Neural progenitor cell (in vitro differentiated cells): ENCODE measurements around the gene AOX1. TPM values are rescaled to one million over a fixed set of nuclear protein-coding genes. Genes with fewer than 3 reads are reported as not detected.

Experiments
- DNase-seq: peaks from one replicate; pipeline ENCODE4 v3.0.0-alpha.2; 2016; ENCODE audit warnings: low spot score
- H2AFZ ChIP-seq: fragments of 200-600 bp; sonication (generic); replicated peaks from 2 replicates; pipeline ENCODE4 v1.6.1; 2016; ENCODE audit warnings: antibody characterized with exemption
- H3F3A ChIP-seq: fragments of 200-600 bp; sonication (generic); 2 replicates; pipeline ENCODE4 v1.6.1; 2016; ENCODE audit warnings: antibody characterized with exemption, low read depth
- H3K27ac ChIP-seq: fragments of 200-600 bp; sonication (generic); 2 replicates; pipeline ENCODE4 v1.5.1; 2016; ENCODE audit warnings: mild to moderate bottlenecking
- H3K27me3 ChIP-seq: fragments of 200-600 bp; sonication (generic); 2 replicates; pipeline ENCODE4 v1.6.1; 2016; ENCODE audit warnings: mild to moderate bottlenecking, moderate library complexity
- H3K36me3 ChIP-seq: fragments of 200-600 bp; sonication (generic); 2 replicates; pipeline ENCODE4 v1.5.1; 2016
- H3K4me1 ChIP-seq: fragments of 200-600 bp; sonication (generic); 2 replicates; pipeline ENCODE4 v1.6.1; 2016; ENCODE audit warnings: mixed run types
- H3K4me2 ChIP-seq: fragments of 200-600 bp; sonication (generic); 2 replicates; pipeline ENCODE4 v1.6.1; 2016
- H3K4me3 ChIP-seq: fragments of 200-600 bp; sonication (generic); 2 replicates; pipeline ENCODE4 v1.5.1; 2016
- H3K79me2 ChIP-seq: fragments of 200-600 bp; sonication (generic); 2 replicates; pipeline ENCODE4 v1.6.1; 2016; ENCODE audit warnings: low read depth
- H3K9ac ChIP-seq: fragments of 200-600 bp; sonication (generic); 2 replicates; pipeline ENCODE4 v1.6.1; 2016
- H3K9me3 ChIP-seq: fragments of 200-600 bp; sonication (generic); 2 replicates; pipeline ENCODE4 v1.5.1; 2016; ENCODE audit warnings: low read depth
- H4K20me1 ChIP-seq: fragments of 200-600 bp; sonication (generic); 2 replicates; pipeline ENCODE4 v1.6.1; 2016; ENCODE audit warnings: low read depth
- H3K27ac Mint-ChIP-seq: 3 replicates; pipeline ENCODE4 v1.8.0; 2021; ENCODE audit warnings: mixed read lengths
- H3K27me3 Mint-ChIP-seq: 2 replicates; pipeline ENCODE4 v1.8.0; 2022; ENCODE audit warnings: low read depth, mild to moderate bottlenecking, inconsistent platforms, moderate library complexity, mixed read lengths; ENCODE audit not compliant: insufficient read depth
- H3K36me3 Mint-ChIP-seq: 3 replicates; pipeline ENCODE4 v1.8.0; 2021; ENCODE audit warnings: mixed read lengths
- H3K4me1 Mint-ChIP-seq: 3 replicates; pipeline ENCODE4 v1.8.0; 2021; ENCODE audit warnings: mixed read lengths
- H3K4me3 Mint-ChIP-seq: 3 replicates; pipeline ENCODE4 v1.8.0; 2021; ENCODE audit warnings: mild to moderate bottlenecking, moderate library complexity, mixed read lengths
- H3K9me3 Mint-ChIP-seq: 3 replicates; pipeline ENCODE4 v1.8.0; 2020; ENCODE audit warnings: mixed read lengths
- EZH2 ChIP-seq: fragments of 200-600 bp; sonication (generic); IDR thresholded peaks from 2 replicates; pipeline ENCODE4 v1.6.1; 2017; ENCODE audit warnings: antibody characterized with exemption, mild to moderate bottlenecking, moderate library complexity
- EZH2phosphoT487 ChIP-seq: fragments of 200-600 bp; sonication (generic); IDR thresholded peaks from 2 replicates; pipeline ENCODE4 v1.6.1; 2017; ENCODE audit warnings: antibody characterized with exemption
- total RNA-seq: library from RNA; depleted of rRNA; stranded (reverse); fragments of >200 nt; gene quantifications from 2 replicates; pipeline ENCODE4 v1.2.3, GENCODE V29; 2015; ENCODE audit warnings: low replicate concordance
- TF ChIP-seq, protein P1 (sequence below): fragments of 200-600 bp; sonication (generic); IDR thresholded peaks from 2 replicates; pipeline ENCODE4 v1.5.1; 2017; ENCODE audit warnings: antibody characterized with exemption, mild to moderate bottlenecking

AOX1 gene
- total RNA-seq, 1 donor from 2014 or later: 6.2 TPM

DNA sequence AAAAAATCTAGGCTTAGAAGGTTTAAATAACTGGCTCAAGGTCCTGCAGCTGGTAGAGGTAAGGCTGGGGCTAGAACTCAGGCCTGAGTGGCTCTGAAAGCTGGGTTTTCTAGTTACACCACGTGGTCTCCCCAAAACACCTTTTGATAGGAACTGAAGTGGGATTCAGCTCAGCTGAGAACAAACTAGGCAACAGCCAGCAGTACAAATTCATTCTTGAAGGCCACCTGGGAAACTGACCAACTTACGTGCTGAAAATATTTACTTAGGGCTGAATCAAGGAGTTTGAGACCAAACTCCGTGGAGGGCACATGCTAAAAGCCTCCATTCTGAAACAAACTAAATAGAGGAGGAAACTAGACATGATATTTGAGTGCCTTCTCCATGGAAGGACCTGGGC lies 67.2 kb downstream of the AOX1 start:
- no peaks in the 10 kb centered on the region for H4K20me1 ChIP-seq
- Mint-ChIP-seq H3K4me3 (no peak overlapping the region), H3K27me3 (no peaks in the 10 kb centered on the region), H3K27ac (no peak overlapping the region), H3K36me3 (no peaks in the 10 kb centered on the region), H3K4me1 (peaks cover 10% of the 10 kb centered on the region), H3K9me3 (no peaks in the 10 kb centered on the region)
- no peak overlapping the region for H2AFZ ChIP-seq
- no peaks in the 10 kb centered on the region for H3K36me3 ChIP-seq
- no peaks in the 10 kb centered on the region for H3K9me3 ChIP-seq
- no peak for TF ChIP-seq EZH2
- TF ChIP-seq EZH2phosphoT487: no peak
- TF ChIP-seq, protein P1, sequence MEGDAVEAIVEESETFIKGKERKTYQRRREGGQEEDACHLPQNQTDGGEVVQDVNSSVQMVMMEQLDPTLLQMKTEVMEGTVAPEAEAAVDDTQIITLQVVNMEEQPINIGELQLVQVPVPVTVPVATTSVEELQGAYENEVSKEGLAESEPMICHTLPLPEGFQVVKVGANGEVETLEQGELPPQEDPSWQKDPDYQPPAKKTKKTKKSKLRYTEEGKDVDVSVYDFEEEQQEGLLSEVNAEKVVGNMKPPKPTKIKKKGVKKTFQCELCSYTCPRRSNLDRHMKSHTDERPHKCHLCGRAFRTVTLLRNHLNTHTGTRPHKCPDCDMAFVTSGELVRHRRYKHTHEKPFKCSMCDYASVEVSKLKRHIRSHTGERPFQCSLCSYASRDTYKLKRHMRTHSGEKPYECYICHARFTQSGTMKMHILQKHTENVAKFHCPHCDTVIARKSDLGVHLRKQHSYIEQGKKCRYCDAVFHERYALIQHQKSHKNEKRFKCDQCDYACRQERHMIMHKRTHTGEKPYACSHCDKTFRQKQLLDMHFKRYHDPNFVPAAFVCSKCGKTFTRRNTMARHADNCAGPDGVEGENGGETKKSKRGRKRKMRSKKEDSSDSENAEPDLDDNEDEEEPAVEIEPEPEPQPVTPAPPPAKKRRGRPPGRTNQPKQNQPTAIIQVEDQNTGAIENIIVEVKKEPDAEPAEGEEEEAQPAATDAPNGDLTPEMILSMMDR: no peak
- H3K27ac ChIP-seq: no peak overlapping the region
- peaks cover 13% of the 10 kb centered on the region for H3K4me1 ChIP-seq
- H3K9ac ChIP-seq: no peak overlapping the region
- H3K4me2 ChIP-seq: no peak overlapping the region
- DNase-seq: no peak
- H3K27me3 ChIP-seq: no peaks in the 10 kb centered on the region
- H3F3A ChIP-seq: no peaks in the 10 kb centered on the region
- H3K79me2 ChIP-seq: no peaks in the 10 kb centered on the region
- H3K4me3 ChIP-seq: no peak overlapping the region

DNA sequence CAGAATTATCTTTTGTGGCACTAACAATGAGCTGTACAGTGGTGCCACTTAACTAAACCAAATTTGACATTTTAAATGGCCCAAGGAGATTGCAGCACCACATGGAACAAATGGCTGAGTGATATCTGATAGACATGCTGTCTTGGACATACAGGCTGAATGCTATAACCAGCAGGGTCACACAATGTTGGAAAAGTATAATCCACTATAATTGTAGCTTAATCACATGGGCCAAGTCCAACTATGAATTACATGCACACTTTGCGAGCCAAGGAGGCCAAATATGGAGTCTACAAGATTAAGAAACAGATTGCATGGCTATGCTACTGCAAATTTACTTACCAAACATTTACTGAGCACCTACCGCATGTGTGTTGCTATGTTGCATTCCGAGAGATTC lies 69.0 kb downstream of the AOX1 start:
- Histone ChIP-seq H3K4me2 (no peak overlapping the region), H3K79me2 (no peaks in the 10 kb centered on the region), H3K27ac (no peak overlapping the region), H3K27me3 (no peaks in the 10 kb centered on the region), H2AFZ (no peak overlapping the region), H3K9me3 (no peaks in the 10 kb centered on the region), H3K4me1 (no peaks in the 10 kb centered on the region), H4K20me1 (no peaks in the 10 kb centered on the region), H3K36me3 (no peaks in the 10 kb centered on the region), H3F3A (no peaks in the 10 kb centered on the region), H3K9ac (no peak overlapping the region), H3K4me3 (no peak overlapping the region)
- TF ChIP-seq, protein P1: no peak
- TF ChIP-seq EZH2phosphoT487 (no peak), EZH2 (no peak)
- Mint-ChIP-seq H3K27ac (no peak overlapping the region), H3K36me3 (no peaks in the 10 kb centered on the region), H3K9me3 (no peaks in the 10 kb centered on the region), H3K4me3 (no peak overlapping the region), H3K27me3 (no peaks in the 10 kb centered on the region), H3K4me1 (no peaks in the 10 kb centered on the region)
- no peak for DNase-seq

DNA sequence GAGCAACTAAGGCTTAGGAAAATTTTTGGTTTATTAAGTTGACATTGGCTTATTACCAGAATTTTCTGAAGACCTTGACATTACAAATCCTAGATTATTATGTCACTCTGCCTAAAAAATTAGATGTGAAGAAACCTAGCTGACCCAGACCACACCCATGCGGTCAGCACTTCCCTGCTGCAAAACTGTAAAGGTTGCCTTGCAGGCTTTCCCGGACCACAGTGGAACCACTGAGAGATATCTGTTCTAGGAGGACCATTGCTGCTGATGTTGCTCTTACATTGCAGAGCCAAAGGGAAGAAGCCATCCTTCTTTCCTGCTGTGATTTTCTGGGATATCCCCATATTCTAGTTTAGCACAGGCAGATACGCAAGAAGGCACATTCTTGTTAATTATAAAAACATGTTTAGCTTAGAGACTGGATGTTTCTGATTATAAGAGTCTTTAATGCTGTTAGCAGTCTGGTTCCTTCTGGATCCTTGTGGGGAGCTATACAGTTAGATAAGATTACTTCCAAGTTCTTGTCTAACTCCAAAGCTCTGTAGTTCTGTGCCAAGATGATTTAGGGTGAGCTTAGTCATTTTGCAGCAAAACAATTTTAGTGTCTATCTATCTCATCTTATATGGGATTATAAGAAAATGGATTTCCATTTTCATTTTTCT lies 70.2 kb downstream of the AOX1 start:
- H3K9me3 Mint-ChIP-seq: no peaks in the 10 kb centered on the region
- H3K27ac ChIP-seq: no peak overlapping the region
- H3K9ac ChIP-seq: no peak overlapping the region
- no peak overlapping the region for H3K4me3 Mint-ChIP-seq
- H3K36me3 Mint-ChIP-seq: no peaks in the 10 kb centered on the region
- H3K4me1 Mint-ChIP-seq: no peaks in the 10 kb centered on the region
- no peaks in the 10 kb centered on the region for H3K36me3 ChIP-seq
- H3K27me3 Mint-ChIP-seq: no peaks in the 10 kb centered on the region
- H3K27me3 ChIP-seq: no peaks in the 10 kb centered on the region
- no peaks in the 10 kb centered on the region for H3K79me2 ChIP-seq
- DNase-seq: no peak
- H3K4me1 ChIP-seq: no peaks in the 10 kb centered on the region
- no peak overlapping the region for H3K4me2 ChIP-seq
- TF ChIP-seq EZH2phosphoT487 (no peak), EZH2 (no peak)
- TF ChIP-seq, protein P1: no peak
- H3F3A ChIP-seq: no peaks in the 10 kb centered on the region
- no peaks in the 10 kb centered on the region for H4K20me1 ChIP-seq
- no peak overlapping the region for H2AFZ ChIP-seq
- no peak overlapping the region for H3K27ac Mint-ChIP-seq
- no peaks in the 10 kb centered on the region for H3K9me3 ChIP-seq
- H3K4me3 ChIP-seq: no peak overlapping the region
